RWPE1 (cell line): ENCODE measurements around the gene DXO.
A peak's percentile ranks its signal among the peaks of the same experiment; 100 is the strongest.

ENCODE experiments used
- CTCF ChIA-PET: fragments of 350-600 bp; sonication (Branson Sonifier 250); formaldehyde crosslinking; extraction: SDS; loops from one replicate; lab custom pipeline; 2021; lab: Yijun Ruan, JAX
- POLR2A ChIA-PET: fragments of 400-600 bp; formaldehyde crosslinking; extraction: SDS; loops from one replicate; lab custom pipeline; 2020; ENCODE audit warnings: antibody characterized with exemption; ENCODE audit not compliant: low non-redundant PET; lab: Yijun Ruan, JAX
- DNase-seq: peaks from one replicate; pipeline ENCODE4 v3.0.0; 2012; ENCODE audit warnings: low spot score
- H3K27ac ChIP-seq: fragments of 450-650 bp; 2 replicates; pipeline ENCODE4 v1.5.1; 2017
- TF ChIP-seq, protein P1 (sequence below): fragments of 450-650 bp; conservative IDR thresholded peaks from 2 replicates; pipeline ENCODE4 v1.5.1; 2017; ENCODE audit warnings: low read depth, mild to moderate bottlenecking

Gene DXO

DNA sequence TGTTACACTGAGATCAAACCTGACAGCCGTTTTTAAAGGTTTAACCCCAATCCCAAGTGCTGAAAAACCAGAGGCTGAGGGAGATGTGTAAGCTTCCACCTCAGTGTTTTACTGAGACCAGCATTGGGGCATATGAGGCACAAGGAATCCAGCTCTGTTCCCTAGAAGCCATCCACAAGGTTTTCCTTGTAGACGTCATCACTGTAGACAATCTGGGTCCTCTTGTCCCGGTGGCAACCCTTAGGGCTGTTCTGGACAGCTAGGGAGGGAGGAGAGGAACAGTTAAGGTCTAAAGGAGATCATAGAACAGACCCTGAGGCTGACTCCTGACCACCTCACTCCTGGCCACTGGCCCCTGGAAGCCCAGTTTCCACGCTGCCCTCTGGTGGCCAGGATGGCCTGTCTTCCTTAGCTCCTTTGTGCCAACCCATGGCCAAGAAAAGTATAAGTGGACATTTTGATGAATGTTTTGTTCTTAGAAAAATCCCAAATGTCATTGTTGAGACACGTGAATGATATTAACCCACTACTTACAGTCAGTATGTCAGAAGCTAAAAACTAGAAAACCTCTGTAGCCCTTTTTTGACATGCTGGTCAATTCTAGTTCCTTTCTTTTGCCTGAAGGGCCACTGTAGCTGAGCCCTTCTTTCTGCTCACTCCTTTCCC lies 19.7 kb downstream of the DXO start:
- peak; percentile 53 for DNase-seq
- ChIA-PET POLR2A (interaction anchor here (0.6 to 0.7 kb wide), 3 partner anchors 29 to 180 kb away, joined by 3 to 9 read pairs (median 3); partner anchors contain the start of gene EHMT2), CTCF (interaction anchor here (0.5 to 1.8 kb wide), 12 partner anchors 18 to 862 kb away, joined by 3 to 6 read pairs (median 3); partner anchors contain the start of gene EHMT2)
- TF ChIP-seq, protein P1, sequence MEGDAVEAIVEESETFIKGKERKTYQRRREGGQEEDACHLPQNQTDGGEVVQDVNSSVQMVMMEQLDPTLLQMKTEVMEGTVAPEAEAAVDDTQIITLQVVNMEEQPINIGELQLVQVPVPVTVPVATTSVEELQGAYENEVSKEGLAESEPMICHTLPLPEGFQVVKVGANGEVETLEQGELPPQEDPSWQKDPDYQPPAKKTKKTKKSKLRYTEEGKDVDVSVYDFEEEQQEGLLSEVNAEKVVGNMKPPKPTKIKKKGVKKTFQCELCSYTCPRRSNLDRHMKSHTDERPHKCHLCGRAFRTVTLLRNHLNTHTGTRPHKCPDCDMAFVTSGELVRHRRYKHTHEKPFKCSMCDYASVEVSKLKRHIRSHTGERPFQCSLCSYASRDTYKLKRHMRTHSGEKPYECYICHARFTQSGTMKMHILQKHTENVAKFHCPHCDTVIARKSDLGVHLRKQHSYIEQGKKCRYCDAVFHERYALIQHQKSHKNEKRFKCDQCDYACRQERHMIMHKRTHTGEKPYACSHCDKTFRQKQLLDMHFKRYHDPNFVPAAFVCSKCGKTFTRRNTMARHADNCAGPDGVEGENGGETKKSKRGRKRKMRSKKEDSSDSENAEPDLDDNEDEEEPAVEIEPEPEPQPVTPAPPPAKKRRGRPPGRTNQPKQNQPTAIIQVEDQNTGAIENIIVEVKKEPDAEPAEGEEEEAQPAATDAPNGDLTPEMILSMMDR = peak; percentile 79
- H3K27ac ChIP-seq = peak overlapping the region; percentile 34

- no peak overlapping the region for H3K27ac ChIP-seq
- TF ChIP-seq, protein P1 = no peak
- no peak for DNase-seq
- POLR2A ChIA-PET = interaction anchor here (0.5 kb wide), 1 partner anchor 43 kb away, joined by 6 read pairs; no protein-coding TSS in a partner anchor
- CTCF ChIA-PET = interaction anchor here (1.2 kb wide), 1 partner anchor 52 kb away, joined by 3 read pairs; no protein-coding TSS in a partner anchor
These were observed 21.9 kb downstream of the DXO start for GRCh38 chr6:31949926-31950548.

DNA sequence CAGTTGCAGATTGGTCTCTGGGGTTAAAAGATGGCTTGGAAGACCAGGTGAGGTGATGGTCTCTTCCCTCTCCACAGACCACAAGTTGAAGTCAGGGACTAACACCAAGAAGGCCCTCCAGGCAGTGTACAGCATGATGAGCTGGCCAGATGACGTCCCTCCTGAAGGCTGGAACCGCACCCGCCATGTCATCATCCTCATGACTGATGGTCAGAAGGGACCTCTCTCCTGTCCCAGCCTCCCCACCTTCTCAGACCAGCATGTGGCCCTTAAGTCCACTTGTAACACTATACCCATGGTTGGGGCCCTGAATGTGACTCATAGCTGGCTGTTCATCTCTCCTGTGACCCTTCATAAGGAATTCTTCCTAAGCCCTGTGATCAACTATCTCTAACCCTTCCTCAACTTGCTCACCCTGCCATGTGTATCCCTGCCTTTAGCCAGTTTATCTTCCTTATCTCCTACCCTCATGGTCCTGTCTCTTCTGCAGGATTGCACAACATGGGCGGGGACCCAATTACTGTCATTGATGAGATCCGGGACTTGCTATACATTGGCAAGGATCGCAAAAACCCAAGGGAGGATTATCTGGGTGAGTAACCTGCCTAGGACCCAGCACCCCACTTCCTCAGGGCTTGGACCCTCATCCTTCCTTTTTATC lies 23.1 kb downstream of the DXO start:
- no peak overlapping the region for H3K27ac ChIP-seq
- POLR2A ChIA-PET = no interaction called here
- CTCF ChIA-PET = no interaction called here
- TF ChIP-seq, protein P1 = no peak
- peak; percentile 22 for DNase-seq

DNA sequence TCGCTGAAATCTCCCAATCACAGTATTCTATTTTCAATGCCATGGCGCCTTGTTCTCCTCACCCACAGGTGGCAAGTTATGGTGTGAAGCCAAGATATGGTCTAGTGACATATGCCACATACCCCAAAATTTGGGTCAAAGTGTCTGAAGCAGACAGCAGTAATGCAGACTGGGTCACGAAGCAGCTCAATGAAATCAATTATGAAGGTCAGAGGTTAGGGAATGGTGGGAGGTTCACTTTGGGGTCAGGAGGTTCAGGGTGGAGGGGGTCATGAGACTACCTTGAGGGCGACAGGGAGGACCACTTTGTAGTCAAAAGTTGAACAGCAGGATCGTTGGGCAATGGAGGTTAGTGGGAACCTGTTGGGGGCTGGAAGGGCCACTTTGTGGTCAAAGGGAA lies 23.6 kb downstream of the DXO start:
- no peak for DNase-seq
- TF ChIP-seq, protein P1 = no peak
- ChIA-PET POLR2A (no interaction called here), CTCF (no interaction called here)
- no peak overlapping the region for H3K27ac ChIP-seq

- DNase-seq = no peak
- POLR2A ChIA-PET = no interaction called here
- TF ChIP-seq, protein P1 = no peak
- CTCF ChIA-PET = no interaction called here
- 0 out of 2 replicates have a peak overlapping the region, but pooled peaks have one; percentile 8 for H3K27ac ChIP-seq
These were observed 24.1 kb downstream of the DXO start for GRCh38 chr6:31947864-31948263.

DNA sequence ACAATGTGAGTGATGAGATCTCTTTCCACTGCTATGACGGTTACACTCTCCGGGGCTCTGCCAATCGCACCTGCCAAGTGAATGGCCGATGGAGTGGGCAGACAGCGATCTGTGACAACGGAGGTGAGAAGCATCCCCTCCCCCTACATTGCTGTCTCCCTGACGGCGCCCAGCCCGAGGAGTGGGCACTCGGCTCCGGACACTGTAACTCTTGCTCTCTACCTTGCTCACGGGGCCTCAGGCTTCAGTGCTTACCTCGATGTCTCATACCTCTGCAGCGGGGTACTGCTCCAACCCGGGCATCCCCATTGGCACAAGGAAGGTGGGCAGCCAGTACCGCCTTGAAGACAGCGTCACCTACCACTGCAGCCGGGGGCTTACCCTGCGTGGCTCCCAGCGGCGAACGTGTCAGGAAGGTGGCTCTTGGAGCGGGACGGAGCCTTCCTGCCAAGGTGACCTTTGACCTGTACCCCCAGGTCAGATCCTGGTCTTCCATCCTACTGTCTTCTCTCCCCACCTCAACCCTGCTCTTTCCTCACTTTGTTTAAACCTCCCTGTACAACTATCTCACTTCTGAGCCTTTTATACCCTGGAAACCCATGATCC lies 24.8 kb downstream of the DXO start:
- TF ChIP-seq, protein P1 = no peak
- CTCF ChIA-PET = no interaction called here

More for the DNA sequence above, 24.8 kb downstream of the DXO start:
- peak overlapping the region; percentile 93; the same call in 1 of the 2 replicates for H3K27ac ChIP-seq
- no peak for DNase-seq
- POLR2A ChIA-PET = no interaction called here
